ENCODE measurements around the gene AP5S1. TPM values are rescaled to one million over a fixed set of nuclear protein-coding genes. Genes with fewer than 3 reads are reported as not detected.

AP5S1 gene
- total RNA-seq, 2 experiments from 2014 or later: 11.1 to 11.7 TPM

Other genes starting within 250 kb of the AP5S1 start
- gene GFRA4, start 157.1 kb upstream of the AP5S1 start, total RNA-seq: not detected
- not detected for gene ADAM33, start 138.5 kb upstream of the AP5S1 start, total RNA-seq
- not detected for gene SIGLEC1, start 107.9 kb upstream of the AP5S1 start, total RNA-seq
- not detected for gene HSPA12B, start 87.9 kb upstream of the AP5S1 start, total RNA-seq
- 10 to 100 TPM; 63.5 to 63.8 TPM for gene ADISSP, start 52.8 kb upstream of the AP5S1 start, total RNA-seq
- under 1 TPM; 0.12 to 0.23 TPM for gene SPEF1, start 39.1 kb upstream of the AP5S1 start, total RNA-seq
- 10 to 100 TPM; 54.6 to 59.0 TPM for gene CENPB, start 33.8 kb upstream of the AP5S1 start, total RNA-seq
- 10 to 100 TPM; 54.6 to 60.9 TPM for gene CDC25B, start 24.2 kb upstream of the AP5S1 start, total RNA-seq
- gene MAVS, start 26.3 kb downstream of the AP5S1 start, total RNA-seq: 10 to 100 TPM; 21.2 to 21.6 TPM
- 10 to 100 TPM; 50.0 to 50.7 TPM for gene PANK2, start 68.8 kb downstream of the AP5S1 start, total RNA-seq
- 10 to 100 TPM; 13.3 to 13.7 TPM for gene RNF24, start 195.0 kb downstream of the AP5S1 start, total RNA-seq